ENCODE data around the gene CTTNBP2. TPM values are rescaled to one million over a fixed set of nuclear protein-coding genes. Genes with fewer than 3 reads are reported as not detected.

The CTTNBP2 gene
- total RNA-seq, 2 donors from 2014 or later, result 5.2 to 6.5 TPM

DNA sequence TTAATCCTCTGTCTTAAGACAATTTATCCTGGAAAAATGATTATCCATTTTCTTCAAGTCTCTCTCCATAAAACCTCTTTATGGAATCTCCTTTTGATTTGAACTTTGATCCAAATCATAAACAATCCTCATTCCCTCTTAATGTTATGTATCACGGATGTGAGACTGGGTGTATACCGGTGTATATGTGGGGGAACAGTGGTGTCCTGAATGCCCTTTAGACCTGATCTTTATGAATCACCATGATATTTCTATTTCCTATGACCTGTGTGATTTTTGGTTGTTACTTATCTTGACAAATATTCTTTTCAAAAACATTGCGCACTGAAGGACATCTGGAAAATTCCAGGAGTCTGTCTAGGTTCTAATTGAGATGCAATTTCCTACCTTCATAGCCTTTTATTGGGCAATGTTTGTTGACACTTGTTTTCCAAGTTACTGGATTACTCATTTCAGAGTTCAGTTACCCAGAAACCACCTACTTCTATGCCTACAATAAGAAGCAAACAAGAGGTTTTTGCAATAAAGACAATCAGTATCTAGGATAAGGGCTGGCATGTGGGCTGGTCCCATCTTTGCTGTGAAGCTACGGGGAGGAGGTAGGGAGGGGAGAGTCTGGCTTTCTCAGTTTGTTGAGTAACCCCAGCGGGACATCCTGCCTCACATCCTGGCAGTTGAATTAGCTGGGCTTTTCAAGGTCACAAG is 190.4 kb downstream of the CTTNBP2 start:
- Histone ChIP-seq H3K27ac (ENCODE audit: low read depth, low read length) (no peak overlapping the region), H3K4me1 (ENCODE audit: control insufficient read depth, insufficient read depth, low read length) (peaks cover 11% of the 10 kb centered on the region), H3K36me3 (ENCODE audit: control insufficient read depth, insufficient read depth, low read length) (no peaks in the 10 kb centered on the region), H3K4me3 (ENCODE audit: low read length) (no peak overlapping the region), H3K9me3 (ENCODE audit: control insufficient read depth, low read length) (no peaks in the 10 kb centered on the region), H3K9ac (ENCODE audit: extremely low read depth, low read length, poor library complexity, severe bottlenecking) (no peak overlapping the region), H3K27me3 (ENCODE audit: control insufficient read depth, insufficient read depth, low read length, poor library complexity, severe bottlenecking) (peaks cover 46% of the 10 kb centered on the region)
- H3K36me3 Mint-ChIP-seq (ENCODE audit: low read depth), result no peaks in the 10 kb centered on the region
- TF ChIP-seq, protein P1, sequence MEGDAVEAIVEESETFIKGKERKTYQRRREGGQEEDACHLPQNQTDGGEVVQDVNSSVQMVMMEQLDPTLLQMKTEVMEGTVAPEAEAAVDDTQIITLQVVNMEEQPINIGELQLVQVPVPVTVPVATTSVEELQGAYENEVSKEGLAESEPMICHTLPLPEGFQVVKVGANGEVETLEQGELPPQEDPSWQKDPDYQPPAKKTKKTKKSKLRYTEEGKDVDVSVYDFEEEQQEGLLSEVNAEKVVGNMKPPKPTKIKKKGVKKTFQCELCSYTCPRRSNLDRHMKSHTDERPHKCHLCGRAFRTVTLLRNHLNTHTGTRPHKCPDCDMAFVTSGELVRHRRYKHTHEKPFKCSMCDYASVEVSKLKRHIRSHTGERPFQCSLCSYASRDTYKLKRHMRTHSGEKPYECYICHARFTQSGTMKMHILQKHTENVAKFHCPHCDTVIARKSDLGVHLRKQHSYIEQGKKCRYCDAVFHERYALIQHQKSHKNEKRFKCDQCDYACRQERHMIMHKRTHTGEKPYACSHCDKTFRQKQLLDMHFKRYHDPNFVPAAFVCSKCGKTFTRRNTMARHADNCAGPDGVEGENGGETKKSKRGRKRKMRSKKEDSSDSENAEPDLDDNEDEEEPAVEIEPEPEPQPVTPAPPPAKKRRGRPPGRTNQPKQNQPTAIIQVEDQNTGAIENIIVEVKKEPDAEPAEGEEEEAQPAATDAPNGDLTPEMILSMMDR (conservative IDR thresholded peaks at IDR 0.05), result no peak
- DNase-seq, result peak; percentile 68
- H3K27me3 Mint-ChIP-seq (ENCODE audit: insufficient read depth), result peaks cover 32% of the 10 kb centered on the region
- 57% methylated on average over 5 of the region's 5 CpGs; no CpG with 5 or more reads in 1 of the 2 experiments for WGBS, 2 experiments (ENCODE audit: insufficient coverage in 1 of 2, insufficient read length in 1 of 2)
- peaks cover 26% of the 10 kb centered on the region for H3K4me1 Mint-ChIP-seq
- H3K4me3 Mint-ChIP-seq, result no peak overlapping the region
- H3K9me3 Mint-ChIP-seq, result no peaks in the 10 kb centered on the region
- H3K27ac Mint-ChIP-seq, result no peak overlapping the region

DNA sequence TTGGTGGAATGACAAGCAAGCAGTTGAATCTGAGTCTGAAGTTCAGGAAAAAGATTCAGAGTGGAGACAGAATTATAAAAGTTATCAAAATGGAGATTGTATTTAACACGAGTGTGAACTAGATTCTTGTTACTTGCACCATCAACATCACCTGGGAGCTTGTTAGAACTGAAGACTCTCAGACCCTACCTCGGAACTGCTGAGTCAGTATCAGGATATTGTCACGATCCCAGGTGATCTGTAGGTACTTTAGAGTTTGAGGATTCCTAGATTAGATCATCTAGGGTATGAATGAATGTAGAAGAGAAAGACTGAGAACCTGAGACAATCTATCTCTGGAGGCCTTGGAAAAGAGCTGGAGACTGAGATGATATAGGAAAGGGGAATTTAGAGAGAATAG is 194.1 kb downstream of the CTTNBP2 start:
- no peak for DNase-seq
- H3K4me3 ChIP-seq (ENCODE audit: low read length), result no peak overlapping the region
- H3K4me3 Mint-ChIP-seq, result no peak overlapping the region
- no peaks in the 10 kb centered on the region for H3K9me3 Mint-ChIP-seq
- H3K36me3 Mint-ChIP-seq (ENCODE audit: low read depth), result no peaks in the 10 kb centered on the region
- WGBS, 2 experiments (ENCODE audit: insufficient coverage in 1 of 2, insufficient read length in 1 of 2), result 83 to 95% methylated on average over 2 to 3 of the region's 3 CpGs
- H3K9ac ChIP-seq (ENCODE audit: extremely low read depth, low read length, poor library complexity, severe bottlenecking), result no peak overlapping the region
- no peaks in the 10 kb centered on the region for H3K4me1 ChIP-seq (ENCODE audit: control insufficient read depth, insufficient read depth, low read length)
- no peaks in the 10 kb centered on the region for H3K36me3 ChIP-seq (ENCODE audit: control insufficient read depth, insufficient read depth, low read length)
- no peak overlapping the region for H3K27ac Mint-ChIP-seq
- H3K4me1 Mint-ChIP-seq, result peaks cover 32% of the 10 kb centered on the region
- H3K27me3 Mint-ChIP-seq (ENCODE audit: insufficient read depth), result peaks cover 11% of the 10 kb centered on the region
- peaks cover 25% of the 10 kb centered on the region for H3K27me3 ChIP-seq (ENCODE audit: control insufficient read depth, insufficient read depth, low read length, poor library complexity, severe bottlenecking)
- no peak overlapping the region for H3K27ac ChIP-seq (ENCODE audit: low read depth, low read length)
- H3K9me3 ChIP-seq (ENCODE audit: control insufficient read depth, low read length), result no peaks in the 10 kb centered on the region
- TF ChIP-seq, protein P1 (conservative IDR thresholded peaks at IDR 0.05), result no peak

DNA sequence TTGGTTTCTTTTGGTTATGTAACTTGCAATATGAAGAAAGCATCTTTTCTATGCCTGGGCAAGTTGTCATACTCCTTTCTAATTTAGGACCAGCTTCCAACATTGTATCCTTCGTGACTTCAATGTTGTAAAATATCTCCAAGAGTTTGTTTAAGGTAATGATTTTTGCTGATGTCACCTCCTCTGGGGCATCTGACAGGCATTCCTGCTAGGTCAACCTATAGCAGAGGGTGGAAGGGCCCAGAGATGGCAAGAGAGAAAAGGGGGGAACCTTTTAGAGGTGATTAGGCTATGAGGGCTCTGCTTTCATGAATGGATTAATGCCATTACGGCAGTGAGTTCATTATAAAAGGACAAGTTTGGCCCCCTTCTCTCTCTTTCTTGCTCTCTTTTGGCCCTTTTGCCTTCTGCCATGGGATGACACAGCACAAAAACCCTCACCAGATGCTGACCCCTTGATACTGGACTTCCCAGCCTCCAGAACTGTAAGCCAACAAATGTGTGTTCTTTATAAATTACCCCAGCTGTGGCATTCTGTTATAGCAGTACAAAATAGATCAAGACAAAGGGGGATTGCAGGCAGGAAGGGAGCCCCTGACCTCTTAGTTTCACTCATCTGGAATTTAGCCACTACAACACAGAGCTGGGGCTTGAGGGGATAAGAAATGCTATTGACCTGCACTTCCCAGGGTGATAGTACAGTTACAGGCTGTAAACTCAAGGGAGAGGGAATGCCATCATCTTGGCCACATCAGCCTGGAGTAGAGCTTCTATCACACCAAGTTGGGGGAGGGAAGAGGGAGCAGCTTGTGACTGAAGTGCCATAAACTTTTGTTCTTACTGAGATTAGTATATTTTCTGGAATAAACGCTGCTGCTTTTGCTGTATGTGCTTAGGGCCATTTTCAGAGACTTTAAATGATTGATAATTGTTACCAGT is 197.5 kb downstream of the CTTNBP2 start:
- no peaks in the 10 kb centered on the region for H3K36me3 ChIP-seq (ENCODE audit: control insufficient read depth, insufficient read depth, low read length)
- H3K4me3 ChIP-seq (ENCODE audit: low read length), result no peak overlapping the region
- 86 to 94% methylated on average over 2 to 3 of the region's 3 CpGs for WGBS, 2 experiments (ENCODE audit: insufficient coverage in 1 of 2, insufficient read length in 1 of 2)
- H3K27ac ChIP-seq (ENCODE audit: low read depth, low read length), result no peak overlapping the region
- Mint-ChIP-seq H3K9me3 (no peaks in the 10 kb centered on the region), H3K4me3 (no peak overlapping the region), H3K36me3 (ENCODE audit: low read depth) (no peaks in the 10 kb centered on the region), H3K4me1 (peaks cover 34% of the 10 kb centered on the region), H3K27ac (no peak overlapping the region), H3K27me3 (ENCODE audit: insufficient read depth) (no peaks in the 10 kb centered on the region)
- no peak overlapping the region for H3K9ac ChIP-seq (ENCODE audit: extremely low read depth, low read length, poor library complexity, severe bottlenecking)
- no peak for DNase-seq
- H3K27me3 ChIP-seq (ENCODE audit: control insufficient read depth, insufficient read depth, low read length, poor library complexity, severe bottlenecking), result peaks cover 6% of the 10 kb centered on the region
- H3K9me3 ChIP-seq (ENCODE audit: control insufficient read depth, low read length), result no peaks in the 10 kb centered on the region
- peaks cover 2% of the 10 kb centered on the region for H3K4me1 ChIP-seq (ENCODE audit: control insufficient read depth, insufficient read depth, low read length)
- TF ChIP-seq, protein P1 (conservative IDR thresholded peaks at IDR 0.05), result no peak
